Neural progenitor cell (in vitro differentiated cells): ENCODE data around the gene FAM234A. TPM values are rescaled to one million over a fixed set of nuclear protein-coding genes. Genes with fewer than 3 reads are reported as not detected.

Source experiments
- DNase-seq: peaks from one replicate; pipeline ENCODE4 v3.0.0-alpha.2; 2016; ENCODE audit warnings: low spot score
- H2AFZ ChIP-seq: fragments of 200-600 bp; sonication (generic); replicated peaks from 2 replicates; pipeline ENCODE4 v1.6.1; 2016; ENCODE audit warnings: antibody characterized with exemption
- H3F3A ChIP-seq: fragments of 200-600 bp; sonication (generic); 2 replicates; pipeline ENCODE4 v1.6.1; 2016; ENCODE audit warnings: antibody characterized with exemption, low read depth
- H3K27ac ChIP-seq: fragments of 200-600 bp; sonication (generic); 2 replicates; pipeline ENCODE4 v1.5.1; 2016; ENCODE audit warnings: mild to moderate bottlenecking
- H3K27me3 ChIP-seq: fragments of 200-600 bp; sonication (generic); 2 replicates; pipeline ENCODE4 v1.6.1; 2016; ENCODE audit warnings: mild to moderate bottlenecking, moderate library complexity
- H3K36me3 ChIP-seq: fragments of 200-600 bp; sonication (generic); 2 replicates; pipeline ENCODE4 v1.5.1; 2016
- H3K4me1 ChIP-seq: fragments of 200-600 bp; sonication (generic); 2 replicates; pipeline ENCODE4 v1.6.1; 2016; ENCODE audit warnings: mixed run types
- H3K4me2 ChIP-seq: fragments of 200-600 bp; sonication (generic); 2 replicates; pipeline ENCODE4 v1.6.1; 2016
- H3K4me3 ChIP-seq: fragments of 200-600 bp; sonication (generic); 2 replicates; pipeline ENCODE4 v1.5.1; 2016
- H3K79me2 ChIP-seq: fragments of 200-600 bp; sonication (generic); 2 replicates; pipeline ENCODE4 v1.6.1; 2016; ENCODE audit warnings: low read depth
- H3K9ac ChIP-seq: fragments of 200-600 bp; sonication (generic); 2 replicates; pipeline ENCODE4 v1.6.1; 2016
- H3K9me3 ChIP-seq: fragments of 200-600 bp; sonication (generic); 2 replicates; pipeline ENCODE4 v1.5.1; 2016; ENCODE audit warnings: low read depth
- H4K20me1 ChIP-seq: fragments of 200-600 bp; sonication (generic); 2 replicates; pipeline ENCODE4 v1.6.1; 2016; ENCODE audit warnings: low read depth
- H3K27ac Mint-ChIP-seq: 3 replicates; pipeline ENCODE4 v1.8.0; 2021; ENCODE audit warnings: mixed read lengths
- H3K27me3 Mint-ChIP-seq: 2 replicates; pipeline ENCODE4 v1.8.0; 2022; ENCODE audit warnings: low read depth, mild to moderate bottlenecking, inconsistent platforms, moderate library complexity, mixed read lengths; ENCODE audit not compliant: insufficient read depth
- H3K36me3 Mint-ChIP-seq: 3 replicates; pipeline ENCODE4 v1.8.0; 2021; ENCODE audit warnings: mixed read lengths
- H3K4me1 Mint-ChIP-seq: 3 replicates; pipeline ENCODE4 v1.8.0; 2021; ENCODE audit warnings: mixed read lengths
- H3K4me3 Mint-ChIP-seq: 3 replicates; pipeline ENCODE4 v1.8.0; 2021; ENCODE audit warnings: mild to moderate bottlenecking, moderate library complexity, mixed read lengths
- H3K9me3 Mint-ChIP-seq: 3 replicates; pipeline ENCODE4 v1.8.0; 2020; ENCODE audit warnings: mixed read lengths
- EZH2 ChIP-seq: fragments of 200-600 bp; sonication (generic); IDR thresholded peaks from 2 replicates; pipeline ENCODE4 v1.6.1; 2017; ENCODE audit warnings: antibody characterized with exemption, mild to moderate bottlenecking, moderate library complexity
- EZH2phosphoT487 ChIP-seq: fragments of 200-600 bp; sonication (generic); IDR thresholded peaks from 2 replicates; pipeline ENCODE4 v1.6.1; 2017; ENCODE audit warnings: antibody characterized with exemption
- total RNA-seq: library from RNA; depleted of rRNA; stranded (reverse); fragments of >200 nt; gene quantifications from 2 replicates; pipeline ENCODE4 v1.2.3, GENCODE V29; 2015; ENCODE audit warnings: low replicate concordance
- TF ChIP-seq, protein P1 (sequence below): fragments of 200-600 bp; sonication (generic); IDR thresholded peaks from 2 replicates; pipeline ENCODE4 v1.5.1; 2017; ENCODE audit warnings: antibody characterized with exemption, mild to moderate bottlenecking

FAM234A gene
- total RNA-seq, 1 donor from 2014 or later: 115 TPM

DNA sequence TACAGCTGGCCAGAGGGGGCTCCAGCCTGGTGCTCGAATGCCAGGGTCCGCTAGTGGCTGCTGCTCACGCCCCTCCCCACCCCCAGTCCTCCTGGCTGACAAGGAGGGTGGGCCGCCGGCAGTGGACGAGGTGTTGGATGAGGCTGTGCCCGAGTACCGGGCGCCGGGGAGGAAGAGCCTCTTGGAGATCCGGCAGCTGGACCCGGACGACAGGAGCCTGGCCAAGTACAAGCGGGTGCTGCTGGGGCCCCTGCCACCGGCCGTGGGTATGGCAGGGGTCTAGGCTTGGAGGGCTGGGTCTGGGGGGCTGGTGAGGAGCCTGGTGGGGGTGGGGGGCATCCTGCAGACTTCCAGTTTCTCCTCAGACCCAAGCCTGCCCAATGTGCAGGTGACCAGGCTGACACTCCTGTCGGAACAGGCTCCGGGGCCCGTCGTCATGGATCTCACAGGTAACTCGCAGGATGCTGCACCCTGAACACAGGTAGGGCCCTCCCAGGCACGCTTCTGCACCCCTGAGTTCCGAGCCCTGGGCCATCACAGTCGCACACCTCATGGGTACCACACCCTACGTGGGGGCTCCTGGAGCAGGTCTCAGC lies 47.1 kb downstream of the FAM234A start:
- Mint-ChIP-seq H3K27me3 (peaks cover 17% of the 10 kb centered on the region), H3K27ac (no peak overlapping the region), H3K4me1 (peaks cover 3% of the 10 kb centered on the region), H3K36me3 (peaks cover 4% of the 10 kb centered on the region), H3K4me3 (no peak overlapping the region), H3K9me3 (peaks cover 3% of the 10 kb centered on the region)
- H3F3A ChIP-seq: peaks cover 18% of the 10 kb centered on the region
- no peak for DNase-seq
- H3K36me3 ChIP-seq: no peaks in the 10 kb centered on the region
- H3K4me3 ChIP-seq: no peak overlapping the region
- H3K9ac ChIP-seq: no peak overlapping the region
- no peak for TF ChIP-seq EZH2phosphoT487
- no peak for TF ChIP-seq EZH2
- TF ChIP-seq, protein P1, sequence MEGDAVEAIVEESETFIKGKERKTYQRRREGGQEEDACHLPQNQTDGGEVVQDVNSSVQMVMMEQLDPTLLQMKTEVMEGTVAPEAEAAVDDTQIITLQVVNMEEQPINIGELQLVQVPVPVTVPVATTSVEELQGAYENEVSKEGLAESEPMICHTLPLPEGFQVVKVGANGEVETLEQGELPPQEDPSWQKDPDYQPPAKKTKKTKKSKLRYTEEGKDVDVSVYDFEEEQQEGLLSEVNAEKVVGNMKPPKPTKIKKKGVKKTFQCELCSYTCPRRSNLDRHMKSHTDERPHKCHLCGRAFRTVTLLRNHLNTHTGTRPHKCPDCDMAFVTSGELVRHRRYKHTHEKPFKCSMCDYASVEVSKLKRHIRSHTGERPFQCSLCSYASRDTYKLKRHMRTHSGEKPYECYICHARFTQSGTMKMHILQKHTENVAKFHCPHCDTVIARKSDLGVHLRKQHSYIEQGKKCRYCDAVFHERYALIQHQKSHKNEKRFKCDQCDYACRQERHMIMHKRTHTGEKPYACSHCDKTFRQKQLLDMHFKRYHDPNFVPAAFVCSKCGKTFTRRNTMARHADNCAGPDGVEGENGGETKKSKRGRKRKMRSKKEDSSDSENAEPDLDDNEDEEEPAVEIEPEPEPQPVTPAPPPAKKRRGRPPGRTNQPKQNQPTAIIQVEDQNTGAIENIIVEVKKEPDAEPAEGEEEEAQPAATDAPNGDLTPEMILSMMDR: no peak
- no peak overlapping the region for H3K27ac ChIP-seq
- H3K27me3 ChIP-seq: peaks cover 56% of the 10 kb centered on the region
- no peaks in the 10 kb centered on the region for H3K79me2 ChIP-seq
- peaks cover 11% of the 10 kb centered on the region for H3K4me1 ChIP-seq
- peaks cover 11% of the 10 kb centered on the region for H4K20me1 ChIP-seq
- no peak overlapping the region for H2AFZ ChIP-seq
- no peak overlapping the region for H3K4me2 ChIP-seq
- no peaks in the 10 kb centered on the region for H3K9me3 ChIP-seq

DNA sequence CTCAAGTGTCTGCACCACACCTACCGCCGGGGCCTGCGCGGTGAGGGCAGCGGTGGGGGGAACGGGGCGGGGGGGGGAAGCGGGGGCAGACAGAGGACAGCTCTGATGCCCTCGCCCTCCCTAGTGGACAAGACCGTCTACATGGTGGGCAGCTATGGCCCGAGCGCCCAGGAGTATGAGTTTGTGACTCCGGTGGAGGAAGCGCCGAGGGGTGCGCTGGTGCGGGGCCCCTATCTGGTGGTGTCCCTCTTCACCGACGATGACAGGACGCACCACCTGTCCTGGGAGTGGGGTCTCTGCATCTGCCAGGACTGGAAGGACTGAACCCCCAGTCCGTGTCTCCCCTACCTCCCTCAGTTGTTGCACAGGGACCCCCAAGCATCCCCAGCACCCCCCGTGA lies 47.9 kb downstream of the FAM234A start:
- H3K9me3 Mint-ChIP-seq: peaks cover 3% of the 10 kb centered on the region
- Histone ChIP-seq H4K20me1 (peaks cover 11% of the 10 kb centered on the region), H3K9me3 (no peaks in the 10 kb centered on the region), H3K4me2 (no peak overlapping the region), H3F3A (peaks cover 18% of the 10 kb centered on the region), H3K27me3 (peaks cover 48% of the 10 kb centered on the region), H3K9ac (no peak overlapping the region), H3K27ac (no peak overlapping the region), H3K36me3 (no peaks in the 10 kb centered on the region), H3K4me3 (no peak overlapping the region), H3K79me2 (no peaks in the 10 kb centered on the region), H3K4me1 (peaks cover 11% of the 10 kb centered on the region), H2AFZ (no peak overlapping the region)
- H3K27me3 Mint-ChIP-seq: peaks cover 9% of the 10 kb centered on the region
- H3K4me1 Mint-ChIP-seq: peaks cover 3% of the 10 kb centered on the region
- no peak overlapping the region for H3K4me3 Mint-ChIP-seq
- no peak overlapping the region for H3K27ac Mint-ChIP-seq
- DNase-seq: no peak
- TF ChIP-seq, protein P1: no peak
- TF ChIP-seq EZH2: no peak
- TF ChIP-seq EZH2phosphoT487: no peak
- H3K36me3 Mint-ChIP-seq: peaks cover 6% of the 10 kb centered on the region

DNA sequence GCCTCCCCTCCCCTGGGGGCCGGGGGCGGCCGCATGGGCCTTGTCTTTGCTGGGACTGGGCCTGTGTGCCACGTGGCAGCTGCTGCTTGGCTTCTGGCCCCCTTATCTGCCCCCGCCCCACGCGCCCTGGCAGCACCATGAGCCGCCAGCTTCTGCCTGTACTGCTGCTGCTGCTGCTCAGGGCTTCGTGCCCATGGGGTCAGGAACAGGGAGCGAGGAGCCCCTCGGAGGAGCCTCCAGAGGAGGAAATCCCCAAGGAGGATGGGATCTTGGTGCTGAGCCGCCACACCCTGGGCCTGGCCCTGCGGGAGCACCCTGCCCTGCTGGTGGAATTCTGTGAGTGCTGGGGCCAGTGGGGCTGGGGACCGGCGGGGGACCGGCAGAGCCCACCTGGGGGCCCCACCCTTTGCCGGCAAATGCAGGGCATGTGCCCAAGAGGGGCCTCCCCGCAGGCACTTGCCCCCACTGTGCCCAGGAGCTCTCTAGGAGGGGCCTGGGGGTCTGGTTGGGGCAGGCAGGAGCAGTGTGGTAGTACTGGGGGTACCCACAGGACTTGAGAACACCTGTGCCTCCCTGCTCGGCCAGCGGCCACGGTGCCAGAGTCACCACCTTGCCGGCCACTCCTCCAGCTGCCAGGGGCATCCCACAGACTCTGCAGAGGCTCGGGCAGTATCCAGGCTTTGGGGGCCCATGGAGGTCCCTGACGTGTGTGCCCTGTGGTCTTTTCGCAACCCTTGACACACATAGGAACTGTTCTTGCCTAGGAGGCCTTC lies 48.6 kb downstream of the FAM234A start, which contains the start of gene PDIA2:
TSS of gene PDIA2 (plus strand) at position 132 of the 773 bp plus-strand sequence. CDS start at position 138, 6 bp downstream.
- Histone ChIP-seq H3K4me3 (no peak within 1 kb of the TSS), H3F3A (peaks cover 18% of the 10 kb centered on the region), H4K20me1 (peaks cover 11% of the 10 kb centered on the region), H3K36me3 (no peaks in the 10 kb centered on the region), H3K4me2 (no peak within 1 kb of the TSS), H3K9me3 (no peaks in the 10 kb centered on the region), H2AFZ (no peak within 1 kb of the TSS), H3K4me1 (peaks cover 11% of the 10 kb centered on the region), H3K9ac (no peak within 1 kb of the TSS), H3K27me3 (peaks cover 41% of the 10 kb centered on the region), H3K79me2 (no peaks in the 10 kb centered on the region), H3K27ac (no peak within 1 kb of the TSS)
- H3K27ac Mint-ChIP-seq: no peak within 1 kb of the TSS
- H3K36me3 Mint-ChIP-seq: peaks cover 9% of the 10 kb centered on the region
- TF ChIP-seq EZH2 (no peak), EZH2phosphoT487 (no peak)
- TF ChIP-seq, protein P1: no peak
- H3K9me3 Mint-ChIP-seq: peaks cover 5% of the 10 kb centered on the region
- DNase-seq: no peak
- no peak within 1 kb of the TSS for H3K4me3 Mint-ChIP-seq
- H3K27me3 Mint-ChIP-seq: peaks cover 9% of the 10 kb centered on the region
- peaks cover 3% of the 10 kb centered on the region for H3K4me1 Mint-ChIP-seq
